GM18909 (cell line): Measurements from ENCODE around the gene SEZ6L.

Source experiments
- ATAC-seq: cut with Tn5 transposase; IDR thresholded peaks from one replicate; pipeline ENCODE4 v1.9.1; 2021; ENCODE audit warnings: mild to moderate bottlenecking; ENCODE audit not compliant: unreplicated experiment, poor library complexity

Gene SEZ6L

DNA sequence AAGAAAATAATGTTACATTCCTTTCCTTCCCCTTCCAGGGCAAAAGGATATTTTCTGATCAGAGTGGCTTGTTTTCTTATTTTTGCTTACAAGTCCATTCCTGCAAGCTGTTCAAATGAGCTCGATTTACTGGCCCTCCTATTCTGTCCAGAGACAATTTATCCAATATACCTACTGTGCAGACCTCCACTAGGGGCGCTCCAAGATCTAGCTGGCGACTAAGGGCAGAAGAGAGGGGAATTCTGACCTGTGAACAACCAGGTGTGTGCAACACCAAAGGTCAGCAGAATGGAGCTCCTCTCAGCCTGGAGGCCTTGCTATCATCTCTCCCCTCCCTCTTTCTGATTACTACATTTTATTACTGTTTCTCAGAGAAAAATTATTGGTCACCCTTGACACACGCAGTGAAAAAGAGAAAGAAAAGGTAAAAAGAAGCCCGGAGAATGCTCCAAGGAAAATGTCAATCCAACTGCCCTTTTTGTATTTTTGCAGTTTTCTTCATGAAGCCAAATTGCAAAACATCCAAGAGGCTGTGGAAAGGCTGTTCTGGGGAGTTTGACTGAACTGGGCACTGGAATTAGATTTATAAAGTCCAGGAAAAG is 3.2 kb downstream of the SEZ6L start:
- ATAC-seq, result no peak

DNA sequence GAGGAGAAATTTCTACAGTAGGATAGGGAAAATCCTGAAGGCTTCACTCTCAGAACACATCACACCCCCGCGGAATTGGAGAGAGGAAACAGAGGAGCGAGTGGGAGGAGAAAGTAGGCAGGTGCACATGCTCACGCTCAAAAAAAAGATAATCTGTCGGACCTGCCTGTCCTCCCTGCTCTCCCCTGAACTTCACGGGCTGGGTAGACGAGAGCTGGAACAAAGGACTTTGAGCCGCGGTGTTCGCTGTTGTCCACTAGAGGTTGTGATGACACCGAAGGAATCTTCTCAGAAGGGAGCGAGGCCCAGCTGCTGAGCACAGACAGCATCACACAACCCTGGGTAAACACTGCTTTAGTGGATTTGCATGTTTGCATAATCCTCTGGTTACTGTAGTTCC is 5.0 kb downstream of the SEZ6L start:
- ATAC-seq, result no peak

DNA sequence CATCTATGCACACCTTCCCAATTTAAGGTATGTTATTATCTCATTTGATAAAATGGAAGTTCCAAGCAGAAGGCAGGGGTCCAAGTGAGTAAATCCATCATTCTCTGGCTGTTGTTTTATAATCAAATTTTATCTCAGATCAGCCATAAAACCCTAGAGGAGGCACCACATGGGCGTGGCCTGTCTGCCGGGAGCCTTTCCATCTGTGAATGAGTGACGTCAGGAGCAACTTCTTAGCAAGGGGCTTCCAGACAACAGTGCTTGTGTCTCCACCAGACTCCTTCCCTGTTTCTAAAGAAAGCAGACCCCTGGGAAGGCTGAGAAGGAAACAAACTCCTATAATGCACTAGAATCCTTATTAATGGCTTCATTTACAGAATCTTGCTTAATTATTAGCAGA is 13.5 kb downstream of the SEZ6L start:
- no peak for ATAC-seq

DNA sequence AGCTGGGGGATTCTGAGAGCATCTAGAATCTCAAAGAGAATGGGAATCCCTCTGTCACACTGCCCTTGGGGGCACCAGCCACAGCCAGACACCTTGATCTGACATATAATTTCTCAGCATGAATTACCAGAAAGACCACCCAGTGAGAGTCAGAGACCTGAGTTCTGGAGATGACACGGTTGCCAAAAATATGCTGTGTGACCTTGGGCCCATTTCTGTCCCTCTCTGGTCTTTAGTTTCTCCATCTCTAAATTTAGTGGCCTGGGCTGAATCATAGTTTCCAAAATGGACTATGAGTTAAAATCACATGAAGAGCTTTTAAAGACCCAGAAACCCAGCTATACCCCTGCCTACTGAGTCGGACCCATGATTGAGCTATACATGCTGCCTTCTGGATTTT is 15.9 kb downstream of the SEZ6L start:
- ATAC-seq, result no peak

DNA sequence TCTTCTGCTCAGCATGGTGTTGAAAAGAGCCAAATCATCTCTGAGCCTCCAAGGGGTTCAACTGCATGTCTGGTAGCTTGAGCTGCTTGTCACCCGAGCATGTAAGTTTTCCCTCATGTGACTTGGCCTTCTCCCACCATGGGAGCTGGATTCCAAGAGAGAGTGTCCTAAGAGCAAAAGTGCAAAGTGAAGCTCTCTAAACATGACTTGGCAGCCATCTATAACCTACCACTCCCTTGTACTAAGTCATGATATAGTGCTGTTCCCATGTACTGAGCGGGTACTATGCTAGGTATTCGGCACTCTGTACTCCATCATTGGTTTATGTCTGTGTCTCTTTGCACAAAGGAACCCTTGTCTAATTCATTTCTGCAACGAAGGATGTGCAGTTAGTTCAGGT is 19.1 kb downstream of the SEZ6L start:
- no peak for ATAC-seq

DNA sequence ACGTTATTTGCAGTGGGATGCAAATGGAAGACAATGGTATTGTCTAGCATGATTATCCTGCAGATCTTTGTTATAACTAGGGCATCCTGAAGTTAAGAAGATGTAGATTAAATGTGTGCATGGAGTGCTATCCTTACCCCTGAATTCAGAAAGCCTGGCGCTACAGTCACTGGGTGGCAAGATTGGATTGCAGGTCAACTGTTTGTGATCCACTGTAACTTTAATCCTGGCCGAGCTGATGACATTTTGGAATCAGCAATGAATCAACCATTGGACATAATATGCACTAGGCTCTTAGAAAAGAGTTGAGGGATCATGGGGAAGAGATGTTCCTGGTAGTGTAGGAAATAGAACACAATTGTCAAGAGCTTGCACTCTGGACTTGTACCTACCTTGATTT is 25.1 kb downstream of the SEZ6L start:
- ATAC-seq, result no peak

DNA sequence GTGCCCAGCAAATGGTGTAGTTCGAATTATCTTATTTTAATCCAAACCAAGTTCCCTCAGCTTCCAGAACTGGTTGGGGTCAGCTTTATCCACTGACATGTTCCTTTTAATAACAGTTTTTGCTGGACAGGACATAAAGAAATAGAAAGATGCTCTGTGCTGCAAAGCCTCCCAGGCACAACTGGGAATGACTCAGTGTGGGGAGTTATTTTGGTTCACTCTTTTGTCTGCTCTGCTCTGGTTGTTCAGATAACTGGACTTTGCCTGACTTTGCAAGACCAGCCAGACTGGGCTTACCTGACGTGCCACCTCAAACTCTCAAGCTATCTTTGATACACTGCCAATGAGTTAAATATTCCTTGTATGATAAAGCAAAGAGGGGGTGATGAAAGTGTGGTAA is 25.6 kb downstream of the SEZ6L start:
- ATAC-seq, result no peak

DNA sequence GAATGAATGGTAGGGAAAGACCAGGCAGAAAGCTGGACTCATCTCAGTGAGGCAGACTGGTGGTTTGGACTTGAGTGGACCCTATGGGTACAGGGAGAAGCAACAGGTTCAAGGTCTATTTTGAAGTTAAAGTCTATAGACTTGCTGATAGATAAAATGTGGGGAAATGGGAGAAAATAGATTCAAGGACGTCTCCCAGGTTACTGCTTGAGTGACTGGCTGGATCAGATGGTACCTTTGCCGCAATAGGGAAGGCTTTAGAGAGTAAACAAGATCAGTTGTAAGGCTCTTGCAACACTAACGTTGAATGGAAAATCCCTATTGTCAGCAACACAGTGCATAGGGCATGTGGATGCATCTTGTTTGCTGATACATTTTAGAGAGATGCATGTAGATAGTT is 27.4 kb downstream of the SEZ6L start:
- ATAC-seq, result no peak

DNA sequence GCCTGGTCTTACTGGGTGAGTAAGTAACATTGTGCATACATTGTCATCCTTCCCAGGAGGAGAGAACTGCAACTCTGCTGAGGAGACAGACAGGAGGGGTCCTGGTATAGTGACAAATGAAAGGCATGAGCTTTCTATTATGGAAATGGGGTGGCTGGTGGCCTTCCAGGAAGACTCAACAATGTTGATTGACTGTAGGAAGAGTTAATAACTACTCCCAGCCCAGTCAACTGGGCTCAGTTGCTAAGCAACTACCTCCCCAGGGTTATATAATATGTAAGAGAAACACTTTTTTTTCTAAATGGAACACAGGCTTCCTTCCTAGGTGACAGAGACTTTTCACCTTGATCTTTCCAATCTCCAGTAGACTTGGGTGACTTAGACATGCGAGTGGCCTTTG is 28.2 kb downstream of the SEZ6L start:
- ATAC-seq, result no peak

DNA sequence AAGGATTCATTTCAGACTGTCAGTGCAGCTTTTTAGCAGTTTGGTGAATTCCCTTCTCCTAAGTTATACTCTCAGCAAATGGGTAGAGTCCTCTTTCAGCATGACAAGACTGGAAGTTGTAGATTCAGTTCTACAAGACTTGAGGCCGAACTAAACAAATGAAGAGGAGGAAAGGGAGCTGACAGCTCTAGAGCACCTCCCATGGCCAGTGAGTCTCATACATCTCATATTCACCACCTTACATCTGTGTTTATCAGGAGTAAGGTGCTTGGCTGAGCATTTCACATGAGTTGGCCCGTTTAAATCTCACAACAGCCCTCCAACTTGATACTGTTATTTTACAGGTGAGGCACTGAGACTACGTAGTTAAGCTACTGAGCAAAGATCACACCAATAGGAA is 30.4 kb downstream of the SEZ6L start:
- no peak for ATAC-seq

DNA sequence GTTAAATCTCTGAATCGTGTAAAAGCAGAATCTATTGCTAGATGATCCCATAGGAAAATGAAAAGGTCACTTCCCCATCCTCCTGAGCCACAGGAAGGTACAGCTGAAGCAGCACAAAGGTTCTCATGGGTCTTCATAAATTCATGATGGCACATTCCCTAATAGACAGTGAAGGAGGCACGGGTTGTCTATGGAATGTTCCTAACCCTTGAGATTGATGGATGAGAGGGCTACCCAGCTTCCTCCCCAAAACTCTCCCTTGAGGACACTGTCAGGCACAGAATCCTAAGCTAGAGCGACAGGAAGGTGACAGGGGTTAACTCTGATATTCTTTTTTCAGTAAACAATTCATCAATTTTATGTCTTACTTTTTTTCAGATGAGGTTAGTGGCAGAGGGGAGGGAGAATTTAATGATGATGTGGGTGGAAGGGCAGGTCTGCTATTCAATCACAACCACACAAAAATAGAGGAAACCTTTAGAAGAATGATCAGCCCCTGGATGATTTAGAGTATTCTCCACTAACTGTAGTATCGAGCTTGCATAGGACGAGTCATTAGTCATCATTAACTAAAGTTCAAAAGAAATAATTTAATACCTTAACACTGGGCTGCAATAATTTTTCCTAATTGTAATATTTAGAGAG is 33.1 kb downstream of the SEZ6L start:
- ATAC-seq, result no peak

DNA sequence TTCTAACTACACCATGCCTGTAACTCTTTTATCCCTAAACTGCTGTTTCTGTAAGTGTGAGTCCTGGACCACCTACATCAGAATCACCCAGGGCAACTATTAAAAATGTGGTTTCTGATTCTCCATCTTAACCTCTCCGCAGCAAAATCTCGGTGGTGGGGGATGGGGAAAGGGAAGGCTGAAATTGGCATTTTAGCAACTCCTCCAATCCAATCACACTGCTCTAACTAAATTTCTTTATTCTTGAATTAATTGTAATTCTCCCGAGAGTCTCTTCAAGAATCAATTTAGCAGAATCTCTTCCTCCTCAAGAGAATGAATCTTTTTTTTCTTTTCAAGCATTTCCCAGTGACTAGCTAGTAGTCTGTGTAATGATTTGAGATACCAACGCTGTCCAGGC is 36.2 kb downstream of the SEZ6L start:
- no peak for ATAC-seq

DNA sequence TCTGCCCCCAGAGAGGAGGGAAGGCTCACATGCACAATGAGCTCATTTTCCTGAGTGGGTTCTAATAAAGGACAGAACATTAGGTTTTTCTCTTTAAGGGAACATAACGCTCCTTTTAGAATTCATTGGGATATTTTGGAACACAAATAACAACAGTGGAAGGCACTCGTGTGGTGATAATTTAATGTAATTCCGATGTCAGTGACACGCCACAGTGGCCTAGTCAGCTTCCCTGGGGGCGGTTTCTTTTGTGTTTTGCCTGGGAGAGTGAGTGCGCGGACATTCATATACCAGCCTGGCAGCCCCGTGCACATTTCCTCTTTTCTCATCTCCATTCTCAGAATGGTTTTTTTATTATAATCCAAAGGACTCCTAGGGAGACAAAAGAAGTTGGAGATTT is 41.1 kb downstream of the SEZ6L start:
- no peak for ATAC-seq

DNA sequence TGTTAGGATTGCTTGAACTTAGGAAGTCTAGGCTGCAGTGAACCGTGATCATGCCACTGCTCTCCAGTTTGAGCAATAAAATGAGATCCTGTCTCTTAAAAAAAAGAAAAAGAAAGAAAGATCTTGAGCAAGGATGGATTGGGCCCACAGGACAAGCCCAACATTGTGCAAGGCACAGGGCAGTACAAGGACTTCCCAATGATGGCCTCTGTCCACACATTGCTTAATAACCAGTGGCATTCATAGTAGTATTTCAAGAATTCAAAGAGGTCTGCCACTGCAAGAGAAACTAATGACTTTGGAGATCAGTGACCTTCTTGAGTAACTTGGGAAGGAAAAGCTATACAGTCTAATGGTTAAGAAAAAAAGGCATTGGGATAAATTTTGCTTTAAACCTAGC is 44.6 kb downstream of the SEZ6L start:
- no peak for ATAC-seq

DNA sequence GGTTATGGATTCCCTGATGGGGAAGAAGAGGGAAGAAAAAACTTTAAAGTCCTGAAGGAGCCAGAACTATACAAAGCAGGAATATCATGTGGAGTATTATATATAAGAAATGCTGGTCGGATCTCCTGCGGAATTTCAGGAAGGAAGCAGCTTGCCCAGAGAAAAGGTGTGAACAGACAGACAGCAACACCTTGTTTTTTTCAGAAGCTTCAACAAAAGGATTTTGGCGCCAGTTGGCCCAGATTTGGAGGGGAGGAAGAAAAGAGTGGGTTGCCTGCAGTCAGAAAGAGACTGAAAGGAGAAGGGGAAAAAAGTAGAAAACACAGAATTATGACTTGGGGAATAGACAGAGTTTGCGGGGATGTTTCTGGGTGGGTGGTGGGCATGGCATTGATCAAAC is 45.2 kb downstream of the SEZ6L start:
- no peak for ATAC-seq

DNA sequence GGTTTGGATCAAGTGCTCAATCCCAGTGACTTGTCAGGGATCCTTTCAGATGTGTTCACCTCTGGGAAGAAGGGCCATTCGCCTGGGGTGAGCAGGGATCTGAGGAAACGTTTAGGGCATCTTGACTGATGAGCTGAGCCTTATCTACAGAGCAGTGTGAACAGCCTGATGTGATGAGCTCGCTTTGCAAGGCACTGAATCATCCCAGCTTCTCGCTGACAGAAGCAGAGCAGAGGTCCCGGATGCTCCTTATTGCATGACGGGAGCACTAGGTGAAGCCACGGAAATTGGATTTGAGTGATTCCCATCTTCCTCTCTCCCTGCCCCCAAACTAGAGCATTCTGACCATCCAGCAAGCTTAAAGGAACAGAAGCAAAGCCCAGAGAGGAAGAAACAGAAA is 46.5 kb downstream of the SEZ6L start:
- ATAC-seq, result no peak

DNA sequence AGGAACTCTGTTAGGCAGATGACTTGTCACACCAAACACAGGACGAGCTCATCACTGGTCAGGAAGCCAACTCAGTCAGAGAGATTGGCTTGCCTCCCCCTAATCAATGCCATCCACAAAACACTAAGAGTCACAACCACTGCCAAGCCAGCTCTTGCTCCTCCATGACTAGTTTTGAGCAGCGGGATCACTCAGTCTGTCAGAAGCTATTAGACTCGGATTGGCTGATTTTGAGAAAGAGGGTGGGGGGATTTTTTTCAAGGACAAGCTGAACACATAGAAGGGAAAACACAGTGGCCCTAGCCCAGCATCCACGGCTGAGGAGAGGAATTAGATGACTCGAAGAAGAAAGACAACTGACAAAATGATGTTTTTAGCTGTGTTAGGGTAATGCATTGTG is 55.9 kb downstream of the SEZ6L start:
- ATAC-seq, result no peak

DNA sequence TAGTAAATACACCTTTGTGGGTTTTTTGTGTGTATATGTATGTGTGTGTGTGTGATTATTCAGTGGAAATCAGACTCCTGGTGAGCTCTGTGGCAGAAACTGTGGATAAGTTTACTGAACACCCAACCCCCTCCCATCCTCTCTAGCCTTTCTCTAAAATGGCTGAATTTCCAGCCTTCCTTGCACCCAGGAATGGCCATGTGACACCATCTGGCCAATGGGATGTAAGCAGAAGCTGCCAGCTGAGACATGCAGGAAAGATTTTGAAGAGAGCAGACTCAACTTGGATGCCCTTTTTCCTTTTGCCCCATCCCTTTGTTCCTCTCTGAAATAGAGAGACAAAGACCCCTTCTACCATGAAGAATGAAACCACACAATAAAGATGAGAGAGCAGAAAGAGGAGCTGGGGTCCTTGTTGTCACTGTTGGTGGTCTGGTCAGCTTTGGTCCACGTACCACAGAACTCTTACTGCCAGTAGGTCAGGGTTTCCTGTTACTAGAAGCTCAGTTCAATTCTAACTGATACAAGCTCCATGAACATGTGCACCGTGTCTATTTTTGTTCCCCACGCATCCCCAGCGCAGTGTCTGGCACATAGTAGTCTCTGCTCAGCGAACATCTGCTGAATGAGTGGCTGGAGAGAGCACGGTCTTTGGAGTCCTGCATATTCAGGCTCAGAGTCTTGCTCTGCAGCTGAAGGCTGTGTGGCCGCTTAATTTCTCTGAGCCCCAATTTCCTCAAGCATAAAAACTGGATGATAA is 57.5 kb downstream of the SEZ6L start:
- ATAC-seq, result no peak

DNA sequence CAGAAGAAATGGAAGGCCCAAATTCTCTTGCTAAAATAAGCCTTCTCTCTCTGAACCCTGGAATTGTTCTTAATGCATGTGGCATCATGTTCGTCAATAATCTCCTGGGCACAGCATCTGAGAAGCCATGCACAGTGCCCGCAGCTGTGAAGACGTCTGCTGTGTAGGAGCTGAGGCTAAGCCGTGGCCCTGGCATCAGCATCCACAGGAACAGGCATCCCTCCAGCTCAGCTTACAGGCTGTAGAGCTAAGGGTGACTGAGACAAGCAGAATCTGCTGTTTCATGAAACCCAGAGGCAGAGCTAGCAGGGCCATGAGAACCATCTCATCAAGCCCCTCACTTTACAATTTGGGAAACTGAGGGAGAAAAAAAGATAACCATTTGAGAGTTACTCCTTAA is 60.6 kb downstream of the SEZ6L start:
- no peak for ATAC-seq

DNA sequence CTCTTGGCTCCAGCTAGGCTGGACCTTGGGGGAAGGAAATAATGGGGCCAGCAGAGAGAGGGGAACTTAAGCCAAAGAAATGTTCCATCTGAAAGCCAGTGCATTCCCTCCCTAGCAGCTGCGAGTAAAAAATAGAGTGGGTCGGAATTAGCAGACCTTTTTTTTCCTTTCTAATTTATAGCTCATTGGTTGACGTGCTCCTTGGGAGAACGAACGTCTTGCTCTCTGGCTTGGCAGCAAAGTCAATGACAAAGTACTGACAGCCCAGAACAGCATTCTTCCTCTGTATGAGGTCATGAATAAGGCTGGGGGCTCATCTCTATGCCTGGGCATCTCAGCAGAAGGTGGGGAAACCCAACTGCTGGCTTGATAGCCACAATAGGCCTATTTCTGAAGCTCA is 65.0 kb downstream of the SEZ6L start:
- no peak for ATAC-seq

DNA sequence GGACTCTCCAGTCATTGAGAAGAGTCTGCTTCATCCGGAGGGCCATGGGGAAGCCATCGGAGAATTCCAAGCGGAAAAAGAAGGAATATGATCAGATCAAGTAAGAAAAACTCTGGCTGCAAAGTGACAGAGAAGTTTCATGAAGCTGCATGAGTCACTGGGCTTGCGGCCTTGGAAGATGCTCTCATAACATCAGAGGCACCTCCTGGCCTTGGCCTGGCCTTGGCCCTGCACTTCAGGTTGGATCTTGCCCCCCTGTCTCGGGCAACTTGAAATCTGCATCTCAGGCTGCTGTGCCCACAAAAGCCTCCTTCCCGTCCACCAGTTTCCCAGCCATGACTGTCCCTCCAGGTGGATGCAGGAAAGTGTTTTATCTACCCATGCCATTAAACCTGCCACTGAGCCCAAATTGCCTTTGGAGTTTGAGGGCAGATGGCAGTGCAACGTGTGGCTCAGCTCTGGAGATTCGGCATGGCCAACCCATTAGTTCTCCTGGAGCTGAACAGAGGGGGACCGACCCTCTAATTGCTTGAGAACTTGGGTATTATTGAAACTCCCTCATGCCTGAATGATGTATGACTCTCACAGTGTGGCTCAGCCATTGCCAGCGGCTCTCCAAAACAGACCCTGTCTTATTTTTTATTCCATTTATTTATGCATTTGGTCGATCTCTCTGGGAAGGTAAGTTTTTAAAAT is 66.7 kb downstream of the SEZ6L start:
- ATAC-seq, result no peak
